ACHN (cell line): ENCODE data around the gene DENND1A.

Experiments
- DNase-seq: peaks from one replicate; pipeline ENCODE4 v3.0.0-alpha.2; 2015
- in situ Hi-C: cut with HindIII; loops from 2 replicates; pipeline ENCODE4 v1.10.0; 2017; ENCODE audit warnings: low sequenced_read_pairs, low pct_ligation_motif_present, low pct_unique_long_range_greater_than_20kb

The DENND1A gene

DNA sequence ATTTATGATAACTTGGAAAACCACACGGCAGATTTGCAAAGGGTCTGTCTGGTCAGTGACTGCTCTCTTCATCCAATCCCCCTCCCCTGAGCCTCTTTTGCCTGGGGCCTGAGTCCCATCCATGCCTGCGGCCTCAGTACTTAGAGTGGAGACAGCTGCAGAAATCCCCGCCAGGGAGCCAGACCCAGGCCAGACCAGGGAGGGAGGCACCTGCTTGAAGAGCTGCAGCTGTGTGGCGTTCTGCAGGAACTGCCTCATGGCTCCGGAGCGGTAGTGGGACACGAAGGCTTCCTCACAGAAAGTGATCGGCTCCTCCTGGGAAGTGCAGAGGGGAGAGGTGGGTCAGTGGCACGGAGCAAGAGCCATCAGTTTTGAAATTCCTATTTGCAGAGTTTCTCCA lies 472.3 kb downstream of the DENND1A start:
- in situ Hi-C loops: no loop called here

GRCh38 chr9:123456011-123456410 lies 473.9 kb downstream of the DENND1A start:
- no peak for DNase-seq

More for the DNA sequence above, 472.3 kb downstream of the DENND1A start:
- DNase-seq: no peak

DNA sequence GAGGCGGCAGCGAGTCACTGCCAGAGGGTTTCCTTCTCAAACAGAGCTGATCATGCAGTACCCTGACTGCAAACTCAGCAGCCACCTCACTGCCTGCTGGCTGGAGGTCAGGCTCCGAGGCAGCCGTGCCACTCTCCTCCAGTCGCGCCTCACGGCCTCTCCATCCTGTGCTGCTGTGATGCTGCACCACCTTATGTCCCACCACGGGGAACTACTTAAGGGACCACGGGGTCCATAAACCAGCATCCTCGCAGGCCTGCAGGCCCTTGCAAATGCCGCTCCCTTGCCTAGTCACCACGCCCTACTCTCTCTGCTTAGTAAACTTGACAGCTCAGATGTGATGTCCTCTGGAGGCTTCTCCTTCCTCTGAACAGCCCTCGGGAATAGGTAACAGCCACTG lies 474.7 kb downstream of the DENND1A start:
- no peak for DNase-seq
- in situ Hi-C loops: no loop called here

More at GRCh38 chr9:123456011-123456410, 473.9 kb downstream of the DENND1A start:
- in situ Hi-C loops: no loop called here

DNA sequence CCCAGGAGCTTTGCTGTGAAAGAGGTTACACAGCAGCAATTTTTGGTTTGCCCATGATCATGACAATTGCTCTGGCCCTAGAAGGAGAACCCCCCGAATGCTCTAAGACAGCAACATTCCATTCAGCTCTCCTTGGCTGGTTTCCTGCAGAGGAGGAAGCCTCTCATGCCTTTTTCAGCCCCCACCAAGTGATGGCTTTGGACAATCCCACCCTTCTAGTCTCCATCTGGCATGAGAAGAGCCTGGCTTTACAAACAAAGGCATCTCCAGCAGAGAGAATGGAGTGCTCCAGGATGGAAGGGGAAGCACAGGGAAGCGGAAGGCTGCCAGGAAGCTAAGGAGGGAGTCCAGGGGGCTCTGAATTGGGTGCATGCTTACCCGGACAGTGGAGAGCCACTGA lies 475.6 kb downstream of the DENND1A start:
- DNase-seq: no peak
- in situ Hi-C loops: no loop called here

DNA sequence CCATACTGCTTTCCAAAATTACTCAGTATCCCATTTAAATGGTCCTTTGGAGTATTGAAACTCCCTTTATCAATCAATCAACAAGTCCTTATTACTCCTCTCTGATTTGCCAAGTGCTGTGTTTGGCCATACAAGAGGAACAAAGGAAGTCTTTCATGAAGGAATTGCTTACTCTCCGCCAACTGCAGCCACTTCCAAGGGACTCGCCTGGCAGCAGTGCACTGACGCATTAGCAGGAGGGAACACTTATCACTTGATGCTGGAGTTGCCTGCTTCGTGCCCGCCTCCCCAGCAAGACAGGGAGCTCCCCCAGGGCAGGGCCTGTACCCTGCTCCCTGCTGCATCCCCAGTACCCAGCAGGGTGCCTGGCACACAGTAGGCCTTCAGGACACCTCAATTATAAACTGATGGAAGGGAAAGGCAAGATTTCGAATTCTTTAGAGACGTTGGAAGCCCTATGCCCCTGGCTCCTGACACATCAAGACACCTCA lies 476.1 kb downstream of the DENND1A start:
- no peak for DNase-seq
- in situ Hi-C loops: no loop called here

DNA sequence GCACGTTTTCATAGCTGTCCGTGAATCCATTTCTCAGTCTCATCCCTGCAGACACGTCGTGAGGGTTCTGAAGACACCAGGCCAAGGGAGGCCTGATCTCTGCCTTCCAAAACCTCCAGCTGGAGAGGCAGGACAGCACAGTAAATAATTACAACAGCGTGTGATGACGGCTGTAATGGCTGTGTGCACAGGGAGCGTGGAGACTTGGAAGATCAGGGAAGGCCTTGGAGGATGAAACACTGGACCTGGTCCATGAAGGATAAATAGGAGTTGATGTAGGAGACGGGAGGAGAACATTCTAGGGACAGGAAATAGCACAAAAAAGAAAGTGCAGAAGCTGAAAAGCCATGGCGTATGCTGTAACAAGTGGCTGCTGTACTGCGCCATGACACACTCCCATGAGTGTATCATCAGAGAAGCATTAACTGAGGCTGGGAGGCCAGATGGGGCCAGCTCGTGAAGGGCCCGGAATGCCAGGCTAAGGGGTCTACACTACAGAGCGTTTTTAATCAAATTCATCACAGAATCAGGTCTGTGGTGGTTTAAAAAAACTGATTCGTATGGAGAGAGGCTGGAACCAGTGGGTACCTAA lies 476.8 kb downstream of the DENND1A start:
- in situ Hi-C loops: no loop called here
- no peak for DNase-seq

GRCh38 chr9:123450996-123451395 lies 478.9 kb downstream of the DENND1A start:
- in situ Hi-C loops: no loop called here
- no peak for DNase-seq

DNA sequence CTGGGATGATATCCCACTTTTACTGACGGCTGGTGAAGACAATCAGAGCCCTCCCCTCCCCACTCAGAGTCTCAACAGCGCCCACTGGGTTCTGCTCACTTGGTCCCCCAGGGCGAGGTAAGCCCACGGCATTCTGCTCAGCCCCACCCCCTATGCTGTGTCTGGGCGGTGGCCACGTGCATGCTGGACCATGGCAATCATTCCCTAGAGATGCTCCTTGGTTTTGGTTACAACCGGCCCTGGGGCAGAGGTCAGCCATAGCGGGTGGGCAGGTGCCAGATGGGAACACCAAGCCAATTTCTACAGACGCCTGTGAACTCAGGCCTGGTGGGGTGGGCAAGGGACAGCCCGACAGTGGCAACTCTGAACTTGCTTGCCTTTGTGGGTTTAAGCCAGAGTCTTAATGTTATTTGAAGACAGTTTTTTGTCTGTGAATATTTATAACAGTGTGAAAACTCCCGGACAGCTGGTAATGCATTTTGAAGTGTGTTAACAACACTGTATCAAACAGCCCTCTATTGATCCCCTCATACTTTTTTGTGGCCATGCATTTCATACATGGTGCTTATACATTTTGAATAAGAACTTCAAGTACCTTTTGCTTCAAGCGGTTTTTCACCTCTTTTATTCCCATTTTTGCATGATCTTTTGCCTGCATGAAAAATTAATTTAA lies 479.7 kb downstream of the DENND1A start:
- in situ Hi-C loops: no loop called here
- no peak for DNase-seq

- in situ Hi-C loops: no loop called here
- DNase-seq: no peak
These were observed 481.8 kb downstream of the DENND1A start for GRCh38 chr9:123447934-123448646.

DNA sequence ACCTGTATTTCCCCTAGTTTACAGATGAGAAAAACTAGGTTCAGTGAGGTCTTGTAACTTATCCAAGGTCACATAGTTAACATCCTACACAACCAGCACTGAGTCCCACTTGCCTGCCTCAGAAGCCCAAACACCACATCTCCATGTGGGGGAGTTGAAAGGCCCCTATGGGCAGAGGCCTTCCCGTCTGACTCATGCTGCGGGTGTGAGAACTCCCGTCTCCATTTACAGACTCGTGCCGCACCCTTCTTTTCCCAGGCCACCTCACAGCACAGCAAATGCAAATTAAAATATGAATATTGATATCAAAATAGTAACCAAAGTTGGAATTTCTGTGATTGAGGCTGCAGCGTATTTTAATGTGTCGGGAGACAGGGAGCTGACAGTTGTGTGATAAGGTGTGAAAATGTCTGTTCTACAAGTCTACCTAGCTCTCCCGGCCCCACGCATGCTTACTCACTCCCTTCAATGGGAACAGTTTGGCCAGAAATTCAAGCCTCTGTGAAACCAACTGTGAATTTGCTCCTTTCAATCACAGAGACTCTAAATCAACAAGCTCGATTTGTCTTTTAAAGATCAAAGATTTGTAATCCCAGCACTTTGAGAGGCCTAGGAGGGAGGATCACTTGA lies 483.8 kb downstream of the DENND1A start:
- in situ Hi-C loops: no loop called here
- DNase-seq: no peak

GRCh38 chr9:123445116-123445515 lies 484.8 kb downstream of the DENND1A start:
- DNase-seq: no peak
- in situ Hi-C loops: no loop called here

DNA sequence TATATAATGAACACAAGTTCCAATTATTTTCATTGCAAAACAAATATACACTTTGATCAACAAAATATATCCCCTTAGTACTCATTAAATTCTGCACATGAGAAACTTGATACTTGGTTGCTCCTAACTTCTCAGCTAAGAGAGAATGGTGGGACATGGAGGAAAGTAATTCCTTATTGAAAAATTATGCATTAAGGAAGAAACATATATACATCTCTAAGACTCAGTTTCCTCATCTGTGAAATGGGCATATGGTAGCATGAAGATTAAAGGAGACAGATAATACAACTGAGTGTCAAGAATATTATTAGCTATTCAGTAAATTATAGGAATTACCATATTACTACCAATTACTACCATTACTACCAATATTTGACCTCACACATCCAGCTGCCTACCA lies 488.2 kb downstream of the DENND1A start:
- DNase-seq: no peak
- in situ Hi-C loops: no loop called here

DNA sequence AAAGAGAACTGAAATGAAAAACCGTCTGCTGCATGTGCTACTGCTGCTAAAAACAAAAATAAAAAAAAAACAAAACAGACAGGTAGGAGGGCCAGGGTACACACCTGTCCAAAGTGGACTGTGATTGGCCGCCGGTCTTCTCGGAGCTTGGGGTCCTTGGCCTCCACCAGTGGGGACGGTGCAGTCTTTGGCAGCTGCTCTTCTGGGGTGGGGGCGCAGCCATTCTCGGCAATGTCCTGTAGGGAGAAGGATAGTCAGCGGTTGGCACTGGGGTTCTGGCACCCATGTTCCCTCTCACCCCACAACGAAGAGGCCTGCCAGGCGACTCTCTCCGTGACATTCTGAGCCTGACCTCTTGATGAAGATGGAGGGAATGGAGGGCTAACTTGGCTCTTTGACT lies 489.7 kb downstream of the DENND1A start:
- no peak for DNase-seq
- in situ Hi-C loops: no loop called here

DNA sequence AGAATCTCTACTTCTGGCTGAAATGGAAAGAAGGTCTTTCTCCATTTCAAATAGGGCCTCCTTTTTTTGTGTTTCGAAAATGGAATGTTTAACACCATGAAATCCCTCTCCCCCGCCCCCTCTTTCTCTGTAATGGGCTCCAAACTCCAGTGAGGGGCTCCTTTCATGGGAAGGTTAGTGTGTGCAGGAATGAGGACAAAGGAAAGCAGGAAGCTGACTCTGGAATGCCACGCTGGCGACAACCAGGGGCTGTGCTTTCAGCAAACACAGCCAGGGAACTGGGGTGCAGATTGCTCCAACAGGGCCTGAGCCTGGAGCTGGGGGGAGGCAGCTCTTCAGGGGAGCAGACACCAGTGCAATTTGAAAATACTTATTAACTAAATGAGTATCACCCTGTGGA lies 491.1 kb downstream of the DENND1A start:
- in situ Hi-C loops: no loop called here
- no peak for DNase-seq

- DNase-seq: no peak
- in situ Hi-C loops: no loop called here
These were observed 491.6 kb downstream of the DENND1A start for GRCh38 chr9:123438321-123438720.

- in situ Hi-C loops: no loop called here
- no peak for DNase-seq
These were observed 492.7 kb downstream of the DENND1A start for GRCh38 chr9:123437201-123437600.

DNA sequence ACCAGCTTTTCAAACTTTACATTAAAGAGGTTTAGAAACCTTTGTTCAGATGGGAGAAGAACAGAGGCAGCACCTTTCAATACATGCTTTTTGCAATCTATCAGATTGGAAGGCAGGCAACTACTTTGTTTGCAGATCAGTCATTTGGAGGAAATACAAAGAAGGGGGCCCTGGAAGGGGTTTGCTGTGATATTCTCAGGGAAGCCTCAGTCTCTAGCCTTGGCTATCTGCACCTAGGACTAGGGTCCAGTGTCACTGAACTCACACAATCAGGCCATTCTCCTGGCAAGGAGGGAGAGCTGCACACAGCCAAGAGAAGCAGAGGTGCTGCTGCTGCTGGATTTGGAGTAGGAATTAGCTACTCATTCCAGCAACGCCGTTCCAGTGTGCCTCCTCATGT lies 494.5 kb downstream of the DENND1A start:
- in situ Hi-C loops: no loop called here
- no peak for DNase-seq

- in situ Hi-C loops: no loop called here
- no peak for DNase-seq
These were observed 495.2 kb downstream of the DENND1A start for GRCh38 chr9:123434619-123435240.
